ENCODE measurements around the gene SPOCK1.

DNA sequence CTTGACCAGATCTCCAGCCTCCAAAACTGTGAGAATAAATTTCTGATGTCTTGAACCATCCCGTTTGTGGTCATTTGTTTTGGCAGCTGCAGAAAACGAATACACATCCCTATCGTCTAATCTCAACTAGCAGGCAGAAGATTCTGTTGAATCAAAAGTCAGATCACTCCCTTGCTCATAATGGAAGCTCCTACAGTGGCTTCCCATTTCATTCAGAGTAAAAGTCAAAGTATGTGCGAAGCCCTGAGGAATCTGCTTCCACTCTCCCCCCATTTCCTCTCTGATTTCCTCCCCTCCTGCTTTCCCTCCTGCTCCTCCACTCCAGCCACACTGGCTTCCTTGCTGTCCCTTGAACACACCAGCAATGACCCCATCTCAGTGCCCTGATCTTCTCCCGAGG is 34.8 kb upstream of the SPOCK1 start:
- no peak for TF ChIP-seq POLR2AphosphoS5 (IDR thresholded peaks at IDR 0.05; ENCODE audit: borderline replicate concordance, low read depth, low read length)
- no peak for TF ChIP-seq EZH2 (IDR thresholded peaks at IDR 0.05)
- no peak for TF ChIP-seq FOXP2 (optimal IDR thresholded peaks at IDR 0.05; ENCODE audit: control extremely low read depth, extremely low read length, insufficient read depth)

Data from SK-N-MC (cell line).